ENCODE results near the gene CPNE5. TPM values are rescaled to one million over a fixed set of nuclear protein-coding genes. Genes with fewer than 3 reads are reported as not detected.

Gene CPNE5
- total RNA-seq, 1 donor from 2014 or later: 24.9 TPM

GRCh38 chr6:36884610-36885009 lies 45.4 kb upstream of the CPNE5 start:
- Mint-ChIP-seq H3K4me3 (ENCODE audit: unreplicated experiment) (no peak overlapping the region), H3K9me3 (ENCODE audit: unreplicated experiment) (no peaks in the 10 kb centered on the region), H3K4me1 (ENCODE audit: unreplicated experiment) (peaks cover 9% of the 10 kb centered on the region), H3K27ac (ENCODE audit: unreplicated experiment) (no peak overlapping the region), H3K36me3 (ENCODE audit: low read depth, unreplicated experiment) (no peaks in the 10 kb centered on the region), H3K27me3 (ENCODE audit: unreplicated experiment) (peaks cover 1% of the 10 kb centered on the region)
- TF ChIP-seq, protein P1, sequence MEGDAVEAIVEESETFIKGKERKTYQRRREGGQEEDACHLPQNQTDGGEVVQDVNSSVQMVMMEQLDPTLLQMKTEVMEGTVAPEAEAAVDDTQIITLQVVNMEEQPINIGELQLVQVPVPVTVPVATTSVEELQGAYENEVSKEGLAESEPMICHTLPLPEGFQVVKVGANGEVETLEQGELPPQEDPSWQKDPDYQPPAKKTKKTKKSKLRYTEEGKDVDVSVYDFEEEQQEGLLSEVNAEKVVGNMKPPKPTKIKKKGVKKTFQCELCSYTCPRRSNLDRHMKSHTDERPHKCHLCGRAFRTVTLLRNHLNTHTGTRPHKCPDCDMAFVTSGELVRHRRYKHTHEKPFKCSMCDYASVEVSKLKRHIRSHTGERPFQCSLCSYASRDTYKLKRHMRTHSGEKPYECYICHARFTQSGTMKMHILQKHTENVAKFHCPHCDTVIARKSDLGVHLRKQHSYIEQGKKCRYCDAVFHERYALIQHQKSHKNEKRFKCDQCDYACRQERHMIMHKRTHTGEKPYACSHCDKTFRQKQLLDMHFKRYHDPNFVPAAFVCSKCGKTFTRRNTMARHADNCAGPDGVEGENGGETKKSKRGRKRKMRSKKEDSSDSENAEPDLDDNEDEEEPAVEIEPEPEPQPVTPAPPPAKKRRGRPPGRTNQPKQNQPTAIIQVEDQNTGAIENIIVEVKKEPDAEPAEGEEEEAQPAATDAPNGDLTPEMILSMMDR (IDR thresholded peaks at IDR 0.05; ENCODE audit: unreplicated experiment): no peak
- no peak for DNase-seq (ENCODE audit: low spot score)

GRCh38 chr6:36875250-36875633 lies 36.0 kb upstream of the CPNE5 start:
- Mint-ChIP-seq H3K27me3 (ENCODE audit: unreplicated experiment) (no peaks in the 10 kb centered on the region), H3K4me1 (ENCODE audit: unreplicated experiment) (peaks cover 16% of the 10 kb centered on the region), H3K4me3 (ENCODE audit: unreplicated experiment) (peak overlapping the region; percentile 99), H3K36me3 (ENCODE audit: low read depth, unreplicated experiment) (peaks cover 6% of the 10 kb centered on the region), H3K9me3 (ENCODE audit: unreplicated experiment) (no peaks in the 10 kb centered on the region), H3K27ac (ENCODE audit: unreplicated experiment) (peak overlapping the region; percentile 99)
- no peak for DNase-seq (ENCODE audit: low spot score)
- TF ChIP-seq, protein P1 (IDR thresholded peaks at IDR 0.05; ENCODE audit: unreplicated experiment): no peak

- Mint-ChIP-seq H3K27me3 (ENCODE audit: unreplicated experiment) (no peaks in the 10 kb centered on the region), H3K4me1 (ENCODE audit: unreplicated experiment) (peaks cover 16% of the 10 kb centered on the region), H3K27ac (ENCODE audit: unreplicated experiment) (peak within 1 kb of the TSS; percentile 99), H3K9me3 (ENCODE audit: unreplicated experiment) (no peaks in the 10 kb centered on the region), H3K4me3 (ENCODE audit: unreplicated experiment) (peak within 1 kb of the TSS; percentile 99), H3K36me3 (ENCODE audit: low read depth, unreplicated experiment) (peaks cover 9% of the 10 kb centered on the region)
- TF ChIP-seq, protein P1 (IDR thresholded peaks at IDR 0.05; ENCODE audit: unreplicated experiment): no peak
- DNase-seq (ENCODE audit: low spot score): peak; percentile 73
These were observed 35.4 kb upstream of the CPNE5 start, which contains the start of gene PPIL1 for GRCh38 chr6:36874443-36875249. PPIL1 (minus strand) TSS chr6:36874803; CDS start chr6:36874772, 31 bp downstream.

- Mint-ChIP-seq H3K27me3 (ENCODE audit: unreplicated experiment) (no peaks in the 10 kb centered on the region), H3K9me3 (ENCODE audit: unreplicated experiment) (no peaks in the 10 kb centered on the region), H3K27ac (ENCODE audit: unreplicated experiment) (peak overlapping the region; percentile 99), H3K36me3 (ENCODE audit: low read depth, unreplicated experiment) (peaks cover 9% of the 10 kb centered on the region), H3K4me1 (ENCODE audit: unreplicated experiment) (peaks cover 16% of the 10 kb centered on the region), H3K4me3 (ENCODE audit: unreplicated experiment) (peak overlapping the region; percentile 99)
- TF ChIP-seq, protein P1 (IDR thresholded peaks at IDR 0.05; ENCODE audit: unreplicated experiment): no peak
- no peak for DNase-seq (ENCODE audit: low spot score)
These were observed 34.6 kb upstream of the CPNE5 start for GRCh38 chr6:36873612-36874442.
